Activated CD4-positive, alpha-beta T cell treated with anti-CD3 and anti-CD28 coated beads for 36 hours (primary cell): ENCODE data around the gene PDXK. TPM values are rescaled to one million over a fixed set of nuclear protein-coding genes. Genes with fewer than 3 reads are reported as not detected.

Experiments
- ATAC-seq: fragments of 200-7000 bp; cut with Tn5 transposase; one replicate; pipeline ENCODE4 v1.10.0; 2021; ENCODE audit warnings: mild to moderate bottlenecking, moderate library complexity
- CTCF ChIA-PET: fragments of 350-600 bp; sonication (Branson Sonifier 250); formaldehyde crosslinking; loops from one replicate; lab custom pipeline; 2021; ENCODE audit warnings: antibody characterized with exemption; lab: Charles Lee
- POLR2A ChIA-PET: fragments of 350-600 bp; sonication (Branson Sonifier 250); formaldehyde crosslinking; loops from one replicate; lab custom pipeline; 2021; ENCODE audit warnings: antibody characterized with exemption, inconsistent platforms; lab: Charles Lee
- DNase-seq: peaks from one replicate; pipeline ENCODE4 v3.0.0-alpha.2; 2020
- H3K27ac Mint-ChIP-seq: one replicate; pipeline ENCODE4 v1.8.0; 2021; ENCODE audit warnings: mixed read lengths
- H3K27me3 Mint-ChIP-seq: one replicate; pipeline ENCODE4 v1.8.0; 2021; ENCODE audit warnings: mixed read lengths
- H3K36me3 Mint-ChIP-seq: one replicate; pipeline ENCODE4 v1.8.0; 2021; ENCODE audit warnings: low read depth, mixed read lengths
- H3K4me1 Mint-ChIP-seq: one replicate; pipeline ENCODE4 v1.8.0; 2021; ENCODE audit warnings: mixed read lengths
- H3K4me3 Mint-ChIP-seq: one replicate; pipeline ENCODE4 v1.8.0; 2021; ENCODE audit warnings: mild to moderate bottlenecking, moderate library complexity, mixed read lengths
- H3K9me3 Mint-ChIP-seq: one replicate; pipeline ENCODE4 v1.8.0; 2021; ENCODE audit warnings: low read depth, mixed read lengths
- intact Hi-C, 2 experiments: fragments of 100-400 bp; cut with DNase I in 1 of 2; cut with micrococcal nuclease in 1 of 2; formaldehyde crosslinking; loops; one replicate each; pipeline versions ENCODE4 v1.14.2 to v1.15.1; 2022 to 2024; cut with DNase I, micrococcal nuclease
- total RNA-seq, 2 experiments: library from RNA; stranded (reverse); gene quantifications; one replicate each; pipeline ENCODE4 v1.2.3, GENCODE V29; 2021

Gene PDXK
- total RNA-seq, 2 experiments from 2014 or later = 96.9 to 117 TPM

DNA sequence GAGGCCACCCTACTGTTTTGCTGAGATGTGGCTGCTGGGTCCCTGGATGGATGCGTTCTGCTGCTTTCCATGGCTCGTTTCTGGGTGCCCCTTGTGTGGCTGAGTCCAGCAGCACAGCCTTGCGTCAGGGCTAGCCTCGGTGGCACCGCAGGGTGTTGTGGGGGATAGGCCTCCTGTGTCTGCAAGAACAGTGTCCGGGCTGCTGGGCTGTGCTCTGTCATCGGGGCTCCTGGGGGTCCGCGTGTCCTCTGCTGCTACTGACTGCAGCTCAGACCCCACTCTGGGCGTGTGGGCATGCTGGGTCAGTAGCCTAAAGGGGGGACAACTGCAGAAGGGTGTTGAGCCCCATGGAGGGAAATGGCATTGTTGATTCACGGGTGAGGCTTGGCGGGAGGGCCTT lies 75.4 kb downstream of the PDXK start:
- CTCF ChIA-PET = no interaction called here
- Mint-ChIP-seq H3K4me3 (no peak overlapping the region), H3K27ac (no peak overlapping the region), H3K27me3 (no peaks in the 10 kb centered on the region), H3K9me3 (no peaks in the 10 kb centered on the region), H3K4me1 (peaks cover 21% of the 10 kb centered on the region), H3K36me3 (peaks cover 76% of the 10 kb centered on the region)
- ATAC-seq (no peak), DNase-seq (no peak)
- POLR2A ChIA-PET = no interaction called here
- intact Hi-C loops = no loop called here

DNA sequence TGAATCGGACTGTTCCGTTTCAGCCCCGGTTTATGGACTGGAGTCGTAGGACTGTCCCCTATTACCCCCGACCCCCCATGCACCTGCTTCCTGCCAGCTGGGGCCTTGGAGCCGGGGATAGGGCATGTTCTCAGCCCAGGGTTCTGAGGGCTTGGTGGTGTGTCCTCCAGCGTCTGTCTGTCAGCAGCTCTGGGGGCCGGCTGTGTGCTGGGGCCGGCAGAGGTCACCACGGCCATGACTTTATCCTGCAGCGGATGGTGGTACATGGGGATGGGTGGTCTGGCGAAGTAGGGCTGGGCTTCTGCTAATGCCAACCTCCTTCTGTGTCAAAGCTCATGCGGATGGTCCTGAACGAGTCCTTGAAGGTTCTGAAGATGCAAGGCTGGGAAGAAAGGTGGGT lies 75.9 kb downstream of the PDXK start:
- Mint-ChIP-seq H3K4me3 (no peak overlapping the region), H3K27me3 (no peaks in the 10 kb centered on the region), H3K4me1 (peaks cover 21% of the 10 kb centered on the region), H3K9me3 (no peaks in the 10 kb centered on the region), H3K36me3 (peaks cover 76% of the 10 kb centered on the region), H3K27ac (no peak overlapping the region)
- POLR2A ChIA-PET = no interaction called here
- intact Hi-C loops = no loop called here
- CTCF ChIA-PET = no interaction called here
- no peak for ATAC-seq
- no peak for DNase-seq

DNA sequence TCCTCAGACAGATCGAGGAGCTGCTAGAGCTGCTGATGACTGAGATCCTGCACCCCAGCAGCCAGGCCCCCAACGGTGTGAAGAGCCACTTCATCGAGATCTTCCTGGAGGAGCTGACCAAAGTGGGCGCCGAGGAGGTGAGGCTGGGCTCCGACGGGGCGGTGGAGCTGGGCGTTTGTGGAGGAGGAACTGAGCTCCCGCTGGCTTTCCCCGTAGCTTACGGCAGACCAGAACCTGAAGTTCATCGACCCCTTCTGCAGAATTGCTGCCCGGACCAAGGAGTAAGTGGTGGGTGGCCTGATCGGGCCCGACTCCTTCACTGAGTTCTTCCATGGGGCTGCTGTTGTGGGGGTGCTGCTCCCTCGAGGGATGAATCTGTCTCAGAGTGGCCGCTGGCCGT lies 78.5 kb downstream of the PDXK start:
- POLR2A ChIA-PET = no interaction called here
- CTCF ChIA-PET = no interaction called here
- intact Hi-C loops = no loop called here
- Mint-ChIP-seq H3K4me1 (peaks cover 3% of the 10 kb centered on the region), H3K9me3 (no peaks in the 10 kb centered on the region), H3K27me3 (no peaks in the 10 kb centered on the region), H3K27ac (no peak overlapping the region), H3K36me3 (peaks cover 82% of the 10 kb centered on the region), H3K4me3 (no peak overlapping the region)
- ATAC-seq (no peak), DNase-seq (no peak)

DNA sequence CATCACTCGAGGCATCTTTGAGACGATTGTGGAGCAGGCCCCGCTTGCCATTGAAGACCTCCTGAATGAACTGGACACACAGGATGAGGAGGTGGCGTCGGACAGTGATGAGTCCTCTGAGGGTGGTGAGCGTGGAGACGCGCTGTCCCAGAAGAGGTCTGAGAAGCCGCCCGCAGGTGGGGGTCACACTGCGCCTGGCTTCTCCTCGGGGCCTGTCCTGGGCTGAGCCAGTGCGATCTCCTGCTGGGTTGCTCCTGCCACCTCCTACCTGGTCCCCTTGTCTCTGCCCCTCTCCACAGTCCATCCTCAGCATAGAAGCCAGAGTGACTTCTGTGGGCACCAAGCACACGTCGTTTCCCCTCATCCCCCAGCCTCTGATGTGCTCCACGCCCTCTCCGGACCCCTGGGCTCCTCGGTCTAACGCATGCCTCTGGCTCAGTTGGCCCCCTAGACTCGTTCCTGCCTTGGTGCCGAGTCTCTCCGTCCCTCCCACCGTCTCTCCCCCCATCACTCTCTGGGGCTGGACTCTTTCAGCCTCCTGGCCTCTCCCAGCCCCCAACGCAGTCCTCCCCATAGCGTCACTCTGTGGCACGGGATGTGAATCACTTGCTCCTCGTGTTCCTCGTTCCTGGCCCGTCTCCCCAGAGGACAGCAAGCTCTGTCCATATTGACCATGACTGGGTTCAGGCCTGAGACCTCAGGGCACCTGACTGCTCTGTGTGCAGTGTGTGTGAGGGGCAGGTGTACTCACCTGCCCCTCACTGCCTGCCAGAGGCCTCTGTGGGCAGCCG lies 79.2 kb downstream of the PDXK start:
- intact Hi-C loops = no loop called here
- ATAC-seq (no peak), DNase-seq (no peak)
- peaks cover 78% of the 10 kb centered on the region for H3K36me3 Mint-ChIP-seq
- H3K4me1 Mint-ChIP-seq = no peaks in the 10 kb centered on the region
- POLR2A ChIA-PET = no interaction called here
- no peak overlapping the region for H3K4me3 Mint-ChIP-seq
- CTCF ChIA-PET = no interaction called here
- H3K27ac Mint-ChIP-seq = no peak overlapping the region
- H3K27me3 Mint-ChIP-seq = no peaks in the 10 kb centered on the region
- no peaks in the 10 kb centered on the region for H3K9me3 Mint-ChIP-seq

DNA sequence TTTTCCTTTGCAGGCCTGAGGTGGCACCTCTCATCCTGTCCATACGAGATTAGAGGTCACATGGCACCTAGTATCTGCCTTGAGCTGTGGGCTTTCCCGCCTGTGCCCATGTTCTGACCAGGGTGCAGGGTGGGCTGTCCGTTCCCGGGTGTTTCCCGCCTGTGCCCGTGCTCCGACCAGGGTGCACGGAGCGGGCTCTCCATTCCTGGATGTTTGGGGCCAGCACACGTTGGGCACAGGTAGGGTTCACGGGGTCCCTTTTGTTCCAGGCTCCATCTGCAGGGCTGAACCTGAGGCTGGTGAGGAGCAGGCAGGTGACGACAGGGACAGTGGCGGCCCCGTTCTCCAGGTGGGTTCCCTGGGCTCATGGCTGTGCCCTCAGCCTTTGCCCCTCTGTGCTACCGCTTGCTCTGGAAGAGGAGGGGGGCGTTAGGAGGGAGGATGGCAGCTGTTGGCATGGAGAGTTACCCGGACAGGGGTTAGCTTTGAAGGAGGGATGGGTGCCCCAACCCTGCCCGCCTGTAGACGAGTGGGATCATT lies 80.4 kb downstream of the PDXK start:
- no peaks in the 10 kb centered on the region for H3K27me3 Mint-ChIP-seq
- intact Hi-C loops = no loop called here

DNA sequence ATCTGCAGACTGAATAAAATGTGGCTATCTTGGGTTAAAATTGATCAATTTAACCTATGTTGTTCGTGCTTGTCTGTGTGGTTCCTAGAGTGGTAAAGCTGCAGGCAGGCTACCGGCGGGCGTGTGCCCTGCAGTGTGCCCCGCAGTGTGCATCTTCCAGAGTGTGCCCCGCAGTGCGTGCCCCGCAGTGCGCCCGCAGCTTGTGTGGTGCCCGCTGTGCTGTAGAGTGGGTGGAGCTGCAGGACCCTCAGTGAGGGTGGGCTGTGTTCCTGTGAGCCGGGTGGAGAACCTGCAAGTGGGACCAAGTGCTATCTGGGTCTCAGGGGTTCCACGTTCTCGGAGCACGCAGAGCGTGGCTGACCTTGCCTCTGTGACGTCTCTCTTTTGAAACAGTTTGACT lies 81.2 kb downstream of the PDXK start:
- Mint-ChIP-seq H3K27ac (no peak overlapping the region), H3K4me1 (no peaks in the 10 kb centered on the region), H3K27me3 (no peaks in the 10 kb centered on the region), H3K9me3 (no peaks in the 10 kb centered on the region), H3K4me3 (no peak overlapping the region), H3K36me3 (peaks cover 68% of the 10 kb centered on the region)
- CTCF ChIA-PET = interaction anchor here (0.8 kb wide), 1 partner anchor 140 kb away, joined by 3 read pairs; no protein-coding TSS in a partner anchor
- intact Hi-C loops = no loop called here
- POLR2A ChIA-PET = no interaction called here
- ATAC-seq = no peak
- no peak for DNase-seq

More for the DNA sequence above, 80.4 kb downstream of the PDXK start:
- no peaks in the 10 kb centered on the region for H3K9me3 Mint-ChIP-seq
- H3K27ac Mint-ChIP-seq = no peak overlapping the region
- H3K36me3 Mint-ChIP-seq = peaks cover 73% of the 10 kb centered on the region
- no peaks in the 10 kb centered on the region for H3K4me1 Mint-ChIP-seq
- no peak for ATAC-seq
- ChIA-PET POLR2A (interaction anchor here (0.6 kb wide), 1 partner anchor 14 kb away, joined by 11 read pairs; no protein-coding TSS in a partner anchor), CTCF (interaction anchor here (0.8 kb wide), 1 partner anchor 140 kb away, joined by 3 read pairs; no protein-coding TSS in a partner anchor)
- DNase-seq = no peak
- H3K4me3 Mint-ChIP-seq = no peak overlapping the region

DNA sequence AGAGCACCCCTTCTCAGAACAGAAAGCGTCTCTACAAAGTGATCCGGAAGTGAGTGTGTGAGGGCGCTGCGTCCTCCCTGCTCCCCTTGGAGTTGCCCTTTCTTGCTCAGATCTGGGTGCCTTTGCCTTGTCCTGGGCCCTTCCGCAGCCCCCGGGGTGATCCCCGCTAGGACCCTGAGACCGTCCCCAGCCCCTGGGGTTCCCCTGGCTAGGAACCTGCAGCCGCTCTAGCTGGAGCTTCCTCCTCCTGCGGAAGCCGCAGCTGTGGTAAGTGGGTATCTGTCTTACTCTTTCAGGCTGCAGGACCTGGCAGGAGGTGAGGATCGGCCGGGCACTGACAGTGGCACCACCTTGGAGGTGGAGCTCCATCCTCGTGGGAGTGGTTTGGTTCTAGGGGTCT lies 81.6 kb downstream of the PDXK start:
- intact Hi-C loops = no loop called here
- Mint-ChIP-seq H3K9me3 (no peaks in the 10 kb centered on the region), H3K27ac (no peak overlapping the region), H3K4me1 (no peaks in the 10 kb centered on the region), H3K27me3 (no peaks in the 10 kb centered on the region), H3K36me3 (peaks cover 64% of the 10 kb centered on the region), H3K4me3 (no peak overlapping the region)
- no peak for ATAC-seq
- CTCF ChIA-PET = interaction anchor here (0.6 kb wide), 1 partner anchor 52 kb away, joined by 3 read pairs; no protein-coding TSS in a partner anchor
- DNase-seq = no peak
- POLR2A ChIA-PET = no interaction called here

DNA sequence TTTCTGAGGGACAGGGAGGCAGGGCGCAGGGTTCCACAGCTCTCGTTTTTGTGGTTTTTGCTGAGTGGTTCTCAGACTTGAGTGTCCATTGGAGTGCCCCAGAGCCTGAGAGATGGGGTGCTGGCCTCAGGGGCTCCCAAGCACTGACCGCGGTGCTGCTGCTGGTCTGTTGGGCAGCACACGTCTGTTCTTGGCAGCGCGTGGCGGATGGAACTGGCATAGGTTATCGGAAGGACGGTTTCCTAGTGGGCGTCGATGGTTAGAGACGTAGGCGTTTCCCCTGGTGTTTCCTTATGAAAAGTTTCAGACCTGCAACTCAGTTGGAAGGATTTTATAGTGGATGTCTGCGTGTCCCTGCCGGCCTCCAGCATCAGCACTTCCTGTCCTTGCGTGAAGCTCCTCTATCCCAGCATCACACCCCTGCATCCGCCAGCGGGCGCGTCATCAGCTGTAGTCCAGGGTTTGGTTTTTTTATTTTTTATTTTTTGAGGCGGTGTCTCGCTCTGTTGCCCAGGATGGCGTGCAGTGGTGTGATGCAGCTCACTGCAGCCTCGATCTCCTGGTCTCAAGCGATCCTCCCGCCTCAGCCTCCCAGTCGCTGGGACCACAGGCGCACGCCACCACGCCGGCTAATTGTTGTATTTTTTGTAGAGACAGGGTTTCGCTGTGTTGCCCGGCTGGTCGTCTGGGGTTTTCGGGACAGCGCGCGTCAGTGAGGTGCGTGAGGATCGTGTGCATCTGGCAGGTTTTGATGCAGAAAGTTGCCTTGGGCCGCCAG lies 82.3 kb downstream of the PDXK start:
- DNase-seq (no peak), ATAC-seq (no peak)
- Mint-ChIP-seq H3K27ac (no peak overlapping the region), H3K9me3 (no peaks in the 10 kb centered on the region), H3K4me1 (no peaks in the 10 kb centered on the region), H3K27me3 (no peaks in the 10 kb centered on the region), H3K36me3 (peaks cover 58% of the 10 kb centered on the region), H3K4me3 (no peak overlapping the region)
- CTCF ChIA-PET = interaction anchor here (0.6 kb wide), 1 partner anchor 51 kb away, joined by 3 read pairs; no protein-coding TSS in a partner anchor
- POLR2A ChIA-PET = no interaction called here
- intact Hi-C loops = no loop called here

DNA sequence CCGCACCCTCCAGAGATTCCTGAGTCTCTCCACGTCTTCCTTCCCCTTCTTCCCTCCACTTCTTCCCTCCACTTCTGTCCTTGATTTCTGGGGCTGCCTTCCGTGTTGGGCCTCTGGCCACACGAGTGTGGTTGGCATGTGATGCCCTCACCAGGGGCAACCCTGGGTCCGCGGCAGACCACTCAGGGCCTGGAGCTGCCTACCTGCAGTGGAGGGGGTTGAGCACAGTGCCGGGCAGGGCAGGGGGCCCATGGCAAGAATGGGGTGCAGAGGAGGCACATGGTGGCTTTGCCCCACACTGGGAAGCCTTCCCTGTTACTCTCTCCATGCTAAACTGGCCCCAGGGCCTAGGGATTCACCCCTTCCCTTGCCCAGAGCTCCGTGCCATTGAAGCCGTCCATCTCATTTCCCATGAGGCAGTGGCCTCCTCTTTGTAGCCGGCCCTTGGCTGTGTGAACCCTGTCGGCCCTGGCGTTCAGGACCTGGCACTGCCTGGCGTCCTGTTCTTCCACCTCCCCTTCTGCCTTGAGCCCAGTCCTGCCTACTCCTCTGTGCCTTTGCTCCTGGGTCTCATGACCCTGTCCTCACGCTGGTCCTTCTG lies 83.9 kb downstream of the PDXK start:
- ChIA-PET CTCF (no interaction called here), POLR2A (no interaction called here)
- ATAC-seq (no peak), DNase-seq (no peak)
- no peaks in the 10 kb centered on the region for H3K9me3 Mint-ChIP-seq
- no peaks in the 10 kb centered on the region for H3K4me1 Mint-ChIP-seq
- peaks cover 44% of the 10 kb centered on the region for H3K36me3 Mint-ChIP-seq
- no peaks in the 10 kb centered on the region for H3K27me3 Mint-ChIP-seq
- intact Hi-C loops = no loop called here
- no peak overlapping the region for H3K4me3 Mint-ChIP-seq
- H3K27ac Mint-ChIP-seq = peak overlapping the region; percentile 39

DNA sequence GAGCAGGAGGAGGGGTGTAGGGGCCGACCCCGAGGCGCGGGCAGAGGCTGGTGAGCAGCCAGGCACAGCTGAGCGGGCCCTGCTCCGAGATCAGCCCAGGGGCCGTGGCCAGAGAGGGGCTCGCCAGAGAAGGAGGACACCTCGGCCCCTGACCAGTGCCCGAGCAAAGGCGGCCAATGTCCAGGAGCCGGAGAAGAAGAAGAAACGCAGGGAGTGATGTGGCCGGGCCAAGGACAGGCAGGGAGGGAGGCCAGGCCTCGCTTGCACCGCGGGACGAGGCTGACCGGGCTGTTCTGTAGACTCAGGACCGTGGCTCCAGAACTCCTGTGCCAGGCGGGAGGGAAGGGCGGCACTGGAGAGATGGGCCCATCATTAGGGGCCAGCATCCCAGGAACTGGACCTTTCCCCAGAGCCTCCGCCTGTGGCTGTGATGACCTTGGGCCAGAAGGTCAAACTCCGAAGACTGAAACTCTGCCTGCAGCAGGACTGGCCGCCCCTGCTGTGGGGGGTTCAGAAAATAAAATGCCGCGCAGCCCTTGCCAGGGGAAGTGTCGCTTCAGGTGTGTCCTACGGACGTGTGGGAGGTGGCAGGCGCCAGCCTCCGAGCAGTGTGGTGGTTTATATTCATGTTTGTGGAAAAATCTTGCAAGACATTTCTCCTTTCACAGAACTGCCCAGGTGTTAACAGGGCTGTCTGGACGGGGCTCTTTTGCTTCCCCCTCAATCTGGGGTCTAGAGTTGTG lies 84.8 kb downstream of the PDXK start:
- no peaks in the 10 kb centered on the region for H3K27me3 Mint-ChIP-seq
- H3K9me3 Mint-ChIP-seq = no peaks in the 10 kb centered on the region
- H3K36me3 Mint-ChIP-seq = peaks cover 36% of the 10 kb centered on the region
- ATAC-seq = no peak
- intact Hi-C loops = no loop called here
- no peak overlapping the region for H3K27ac Mint-ChIP-seq
- DNase-seq = no peak
- CTCF ChIA-PET = no interaction called here
- POLR2A ChIA-PET = no interaction called here
- no peaks in the 10 kb centered on the region for H3K4me1 Mint-ChIP-seq
- no peak overlapping the region for H3K4me3 Mint-ChIP-seq

DNA sequence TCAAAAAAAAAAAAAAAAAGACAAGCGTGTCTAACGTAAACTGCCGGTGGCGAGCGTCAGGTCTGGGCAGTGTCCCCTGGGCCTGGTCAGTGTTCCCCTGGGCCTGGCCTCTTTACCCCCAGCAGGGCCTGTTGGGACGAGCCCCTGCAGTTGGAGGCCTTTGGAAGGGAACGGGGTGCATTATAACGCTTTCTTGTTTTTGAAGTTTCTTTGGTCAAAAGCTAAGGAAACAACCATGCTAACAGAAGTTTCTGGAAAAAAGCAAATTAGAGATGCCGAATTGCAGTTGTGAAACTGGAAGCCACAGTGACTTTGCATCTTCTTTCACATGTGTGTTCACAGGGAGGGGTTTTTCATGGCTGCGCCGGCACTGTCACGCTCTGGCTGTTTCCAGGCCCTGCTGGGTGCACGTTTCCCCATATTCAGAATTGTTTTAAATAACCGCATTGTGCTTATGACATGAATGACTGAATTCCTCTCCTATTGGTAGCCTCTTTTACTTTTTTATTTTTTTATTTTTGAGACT lies 86.4 kb downstream of the PDXK start:
- Mint-ChIP-seq H3K27me3 (no peaks in the 10 kb centered on the region), H3K4me3 (no peak overlapping the region), H3K36me3 (peaks cover 26% of the 10 kb centered on the region), H3K27ac (peak overlapping the region; percentile 48), H3K9me3 (no peaks in the 10 kb centered on the region), H3K4me1 (no peaks in the 10 kb centered on the region)
- intact Hi-C loops = no loop called here
- POLR2A ChIA-PET = no interaction called here
- CTCF ChIA-PET = interaction anchor here (0.5 kb wide), 1 partner anchor 170 kb away, joined by 3 read pairs; no protein-coding TSS in a partner anchor
- no peak for ATAC-seq
- DNase-seq = no peak
